Thyroid gland (tissue), 4 donors: ENCODE results near the gene KCTD17. TPM values are rescaled to one million over a fixed set of nuclear protein-coding genes. Genes with fewer than 3 reads are reported as not detected.
A peak's percentile ranks its signal among the peaks of the same experiment; 100 is the strongest.

Experiments
- DNase-seq, 2 donors: peaks; one replicate each; pipeline ENCODE4 v3.0.0-alpha.2; 2019
- H3K27ac ChIP-seq, 3 donors: fragments of 200-600 bp; sonication (generic); 1 replicate in 2 of 3; 2 replicates in 1 of 3; pipeline ENCODE4 v1.5.1; 2016 to 2019; ENCODE audit warnings: mild to moderate bottlenecking in 1 of 3, moderate library complexity in 1 of 3
- H3K27me3 ChIP-seq: fragments of 200-600 bp; sonication (generic); one replicate; pipeline ENCODE4 v1.5.1; 2019
- H3K36me3 ChIP-seq, 2 donors: fragments of 200-600 bp; sonication (generic); one replicate each; pipeline ENCODE4 v1.5.1; 2016 to 2019
- H3K4me1 ChIP-seq, 2 donors: fragments of 200-600 bp; sonication (generic); one replicate each; pipeline ENCODE4 v1.5.1; 2017 to 2019
- H3K4me3 ChIP-seq, 3 donors: fragments of 200-600 bp; sonication (generic); replicated peaks in 1 of 3; 1 replicate in 2 of 3; 2 replicates in 1 of 3; pipeline ENCODE4 v1.5.1; 2016; ENCODE audit warnings: mild to moderate bottlenecking in 1 of 3
- H3K9me3 ChIP-seq: fragments of 200-600 bp; sonication (generic); one replicate; pipeline ENCODE4 v1.5.1; 2017
- CTCF ChIP-seq, 6 experiments: fragments of 200-600 bp in 3 of 6; fragments of 450-650 bp in 3 of 6; sonication (generic) in 3 of 6; IDR thresholded peaks; one replicate each; pipeline ENCODE4 v1.5.1; 2016 to 2019; ENCODE audit warnings: antibody characterized with exemption in 6 of 6, mild to moderate bottlenecking in 2 of 6, inconsistent platforms in 1 of 6, moderate library complexity in 1 of 6
- POLR2A ChIP-seq, 2 donors: fragments of 450-650 bp; IDR thresholded peaks; one replicate each; pipeline ENCODE4 v1.6.1; 2017; ENCODE audit warnings: antibody characterized with exemption in 2 of 2, mild to moderate bottlenecking in 2 of 2, moderate library complexity in 1 of 2
- WGBS, 2 donors: methylation state at CpG; one replicate each; pipeline ENCODE4 v1.1.5; 2017; 5-methylcytosine and 5-hydroxymethylcytosine counted together
- intact Hi-C: fragments of 100-400 bp; cut with DNase I; formaldehyde crosslinking; loops from one replicate; pipeline ENCODE4 v1.15.1; 2023
- total RNA-seq, 4 donors: library from RNA; depleted of rRNA; stranded (reverse); fragments of >200 nt; gene quantifications; one replicate each; pipeline ENCODE4 v1.2.3, GENCODE V29; 2016

KCTD17 gene
- total RNA-seq, 4 donors from 2014 or later = 6.1 to 18.9 (median 12.6) TPM

DNA sequence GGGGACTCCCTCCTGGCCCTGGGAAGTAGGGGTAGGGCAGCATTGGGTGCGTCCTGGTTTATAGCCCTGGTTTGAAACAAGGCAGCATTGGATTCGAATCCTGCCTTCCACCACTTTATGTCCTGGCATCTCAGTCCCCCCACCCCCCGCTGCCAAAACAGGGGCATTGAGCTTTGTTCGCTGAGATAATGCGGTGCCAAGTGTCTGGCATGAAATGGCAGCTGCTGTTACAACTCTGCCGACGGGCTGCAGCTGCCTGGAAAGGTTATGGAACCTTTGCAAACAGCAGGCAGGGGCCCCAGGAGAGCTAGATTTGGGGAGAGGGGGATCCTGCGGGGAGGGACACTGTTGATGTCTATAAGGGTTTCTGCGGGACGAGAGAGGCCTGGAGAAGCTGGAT, 34.2 kb upstream of the KCTD17 start:
- Histone ChIP-seq H3K4me1 (peaks cover 12 to 42% of the 10 kb centered on the region in 2 donors), H3K36me3 (no peaks in the 10 kb centered on the region), H3K9me3 (no peaks in the 10 kb centered on the region), H3K27me3 (no peaks in the 10 kb centered on the region), H3K27ac (no peak overlapping the region), H3K4me3 (no peak overlapping the region)
- intact Hi-C loops = no loop called here
- WGBS, 2 donors = 93 to 95% methylated on average over 7 to 10 of the region's 10 CpGs
- no peak for TF ChIP-seq CTCF (IDR thresholded peaks at IDR 0.05)
- no peak for TF ChIP-seq POLR2A (IDR thresholded peaks at IDR 0.05)
- no peak for DNase-seq

- Histone ChIP-seq H3K27ac (peak overlapping the region in 2 of 3 donors; percentile 84 to 88), H3K36me3 (no peaks in the 10 kb centered on the region), H3K9me3 (no peaks in the 10 kb centered on the region), H3K27me3 (no peaks in the 10 kb centered on the region), H3K4me1 (peaks cover 8 to 44% of the 10 kb centered on the region in 2 donors), H3K4me3 (peak overlapping the region; percentile 31 to 65 (median 61))
- intact Hi-C loops = no loop called here
- TF ChIP-seq POLR2A (IDR thresholded peaks at IDR 0.05) (no peak), CTCF (IDR thresholded peaks at IDR 0.05) (no peak)
- 83 to 85% methylated on average over 8 to 22 of the region's 45 CpGs for WGBS, 2 donors
- DNase-seq = no peak
These were observed 33.3 kb upstream of the KCTD17 start for GRCh38 chr22:37018086-37018814.

- Histone ChIP-seq H3K27me3 (no peaks in the 10 kb centered on the region), H3K4me3 (peak overlapping the region; percentile 31 to 65 (median 61)), H3K4me1 (peaks cover 8 to 44% of the 10 kb centered on the region in 2 donors), H3K36me3 (no peaks in the 10 kb centered on the region), H3K27ac (peak overlapping the region; percentile 23 to 88 (median 84)), H3K9me3 (no peaks in the 10 kb centered on the region)
- DNase-seq = peak; percentile 47 to 59
- 0 to 3% methylated on average over 2 to 18 of the region's 35 CpGs for WGBS, 2 donors
- intact Hi-C loops = no loop called here
- TF ChIP-seq CTCF (IDR thresholded peaks at IDR 0.05) (no peak), POLR2A (IDR thresholded peaks at IDR 0.05) (no peak)
These were observed 32.7 kb upstream of the KCTD17 start for GRCh38 chr22:37018815-37019308.

DNA sequence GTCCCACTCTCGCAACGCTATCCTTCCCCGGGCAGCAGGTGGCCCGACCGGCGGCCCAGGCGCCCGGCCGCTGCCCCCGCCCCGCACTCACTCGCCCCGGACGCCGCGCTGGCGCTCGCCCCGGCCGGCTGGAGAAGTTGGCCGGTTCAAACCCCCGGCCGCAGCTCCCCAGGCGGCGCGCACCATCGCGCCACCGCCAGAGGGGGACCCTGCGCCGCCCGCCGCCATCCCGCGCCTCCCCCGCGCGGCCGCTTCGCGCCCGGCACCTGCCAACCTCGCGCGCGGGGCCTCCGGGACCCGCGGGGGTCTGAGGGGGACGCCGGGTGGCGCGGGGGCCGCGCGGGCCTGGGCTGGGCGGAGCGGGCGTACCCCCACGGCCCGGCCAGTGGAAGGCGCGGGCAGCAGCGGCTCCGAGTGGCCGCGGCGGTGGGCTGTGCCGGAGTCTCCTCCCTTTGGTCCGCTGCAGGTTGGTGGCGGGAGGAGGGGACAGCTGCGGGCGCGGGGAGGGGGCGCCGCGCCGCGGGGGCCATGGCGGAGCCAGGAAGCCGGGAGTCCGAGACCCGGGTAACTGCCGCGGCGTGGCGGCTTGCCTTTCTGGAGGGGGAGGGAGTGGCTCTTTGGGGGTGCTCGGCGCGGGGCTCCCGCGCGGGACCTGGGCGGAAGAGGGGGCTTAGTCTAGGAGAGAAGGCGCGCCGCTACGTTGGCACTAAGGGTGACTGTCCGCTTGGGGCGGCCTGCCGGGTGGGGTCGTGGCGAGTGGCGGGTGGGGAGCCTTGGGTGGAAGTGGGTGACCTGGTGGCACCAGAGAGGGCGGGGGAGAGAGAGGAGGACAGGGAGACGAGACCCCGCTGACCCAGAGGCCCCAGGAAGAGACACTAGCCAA, 32.0 kb upstream of the KCTD17 start, which contains the start of the genes MPST and TST:
MPST (plus strand) TSS at position 434 of the 883 bp plus-strand sequence; CDS start at position 529, 95 bp downstream.
TST (minus strand) TSS at position 139 of the 883 bp plus-strand sequence. CDS start 715 bp downstream, outside the sequence.
- Histone ChIP-seq H3K27ac (peak within 1 kb of the TSS; percentile 43 to 88 (median 84)), H3K4me1 (peaks cover 8 to 44% of the 10 kb centered on the region in 2 donors), H3K27me3 (no peaks in the 10 kb centered on the region), H3K4me3 (peak within 1 kb of the TSS; percentile 44 to 65 (median 61)), H3K9me3 (no peaks in the 10 kb centered on the region), H3K36me3 (peaks cover 0 to 3% of the 10 kb centered on the region in 2 donors)
- intact Hi-C loops = no loop called here
- TF ChIP-seq CTCF (IDR thresholded peaks at IDR 0.05) (peak in 4 of 6 experiments; percentile 15 to 48 (median 43)), POLR2A (IDR thresholded peaks at IDR 0.05) (peak; percentile 59 to 83)
- WGBS, 2 donors = 0 to 1% methylated on average over 15 to 16 of the region's 107 CpGs
- peak; percentile 82 to 83 for DNase-seq
